HCT116 (cell line): ENCODE measurements around the gene AP4M1. TPM values are rescaled to one million over a fixed set of nuclear protein-coding genes. Genes with fewer than 3 reads are reported as not detected.
A peak's percentile ranks its signal among the peaks of the same experiment; 100 is the strongest.
"Not testable (repeated sequence)": the region's sequence is repeated elsewhere in the genome, so short reads cannot be mapped to it uniquely, and the experiment has no call there.

Source experiments
- ATAC-seq: fragments of 200-7000 bp; cut with Tn5 transposase; 2 replicates; pipeline ENCODE4 v1.9.1; 2020; ENCODE audit warnings: mild to moderate bottlenecking, moderate library complexity
- BruUV-seq: library from RNA; stranded (reverse); fragments of 400-500 nt; replicated peaks from 2 replicates; lab custom pipeline; 2021; lab: Mats Ljungman, UMichigan
- CTCF ChIA-PET: fragments of 300-600 bp; sonication (Branson Sonifier 250); formaldehyde crosslinking; loops from one replicate; lab custom pipeline; 2021; ENCODE audit warnings: antibody characterized with exemption; lab: Charles Lee
- POLR2A ChIA-PET: fragments of 300-600, 350-600 bp; sonication (Branson Sonifier 250); formaldehyde crosslinking; loops from one replicate; lab custom pipeline; 2021; ENCODE audit warnings: antibody characterized with exemption; lab: Charles Lee
- RAD21 ChIA-PET, 2 experiments: fragments of 300-600 bp; sonication (Branson Sonifier 250); formaldehyde crosslinking; loops; one replicate each; lab custom pipeline; 2023; ENCODE audit warnings: low total read pairs in 2 of 2; ENCODE audit not compliant: uncharacterized antibody in 2 of 2, unreplicated experiment in 2 of 2, low non-redundant PET in 1 of 2; lab: Charles Lee
- DNase-seq: peaks from one replicate; pipeline ENCODE4 v3.0.0-alpha.2; 2010; ENCODE audit warnings: low read depth, low spot score
- H2AFZ ChIP-seq: fragments of 200-600 bp; shearing (Covaris generic), sonication (generic); 2 replicates; pipeline ENCODE4 v1.6.1; 2017; ENCODE audit warnings: low read depth, mixed run types, mixed read lengths, antibody characterized with exemption, low read length; ENCODE audit not compliant: poor library complexity, severe bottlenecking
- H3K27ac ChIP-seq: 2 replicates; pipeline ENCODE4 v1.5.1; 2012; ENCODE audit warnings: low read depth, low read length
- H3K27me3 ChIP-seq: fragments of 200-600 bp; sonication (generic); 2 replicates; pipeline ENCODE4 v1.6.1; 2016; ENCODE audit warnings: mixed run types, low read length, mixed read lengths; ENCODE audit not compliant: insufficient read depth
- H3K36me3 ChIP-seq, 2 experiments: fragments of 200-500 bp in 1 of 2; fragments of 200-600 bp in 1 of 2; sonication (Bioruptor generic) in 1 of 2; sonication (generic) in 1 of 2; 2 replicates each; pipeline versions ENCODE4 v1.5.1 to v1.6.1; 2014 to 2016; ENCODE audit warnings: low read length in 2 of 2, inconsistent platforms in 1 of 2, mixed read lengths in 1 of 2, mixed run types in 1 of 2; ENCODE audit not compliant: insufficient read depth in 2 of 2, control insufficient read depth in 1 of 2
- H3K4me1 ChIP-seq, 2 experiments: fragments of 200-600 bp in 1 of 2; sonication (generic) in 1 of 2; 2 replicates each; pipeline versions ENCODE4 v1.5.1 to v1.6.1; 2012 to 2017; ENCODE audit warnings: low read length in 2 of 2, inconsistent platforms in 1 of 2, mild to moderate bottlenecking in 1 of 2, mixed read lengths in 1 of 2, mixed run types in 1 of 2, moderate library complexity in 1 of 2; ENCODE audit not compliant: insufficient read depth in 2 of 2, control insufficient read depth in 1 of 2
- H3K4me2 ChIP-seq: fragments of 200-600 bp; sonication (generic); 2 replicates; pipeline ENCODE4 v1.6.1; 2017; ENCODE audit warnings: mixed run types, low read length, mixed read lengths
- H3K4me3 ChIP-seq, 2 experiments: fragments of 200-600 bp in 1 of 2; sonication (generic) in 1 of 2; replicated peaks in 1 of 2; 2 replicates each; pipeline ENCODE4 v1.5.1; 2011 to 2016; ENCODE audit warnings: low read length in 2 of 2, control low read depth in 1 of 2, low read depth in 1 of 2, mild to moderate bottlenecking in 1 of 2, mixed read lengths in 1 of 2, mixed run types in 1 of 2
- H3K79me2 ChIP-seq: fragments of 200-600 bp; sonication (generic); 2 replicates; pipeline ENCODE4 v1.6.1; 2017; ENCODE audit warnings: mild to moderate bottlenecking, mixed run types, low read length, moderate library complexity, mixed read lengths; ENCODE audit not compliant: insufficient read depth
- H3K9ac ChIP-seq: fragments of 200-600 bp; sonication (generic); 2 replicates; pipeline ENCODE4 v1.6.1; 2016; ENCODE audit warnings: low read length, mixed read lengths
- H3K9me2 ChIP-seq: fragments of 200-600 bp; sonication (generic), shearing (Covaris generic); 2 replicates; pipeline ENCODE4 v1.6.1; 2017; ENCODE audit warnings: mixed run types, mild to moderate bottlenecking, moderate library complexity; ENCODE audit not compliant: insufficient read depth
- H3K9me3 ChIP-seq, 2 experiments: fragments of 200-500 bp in 1 of 2; fragments of 200-600 bp in 1 of 2; sonication (Bioruptor generic) in 1 of 2; sonication (generic) in 1 of 2; 2 replicates each; pipeline ENCODE4 v1.6.1; 2014 to 2017; ENCODE audit warnings: low read length in 2 of 2, mixed read lengths in 2 of 2, inconsistent platforms in 1 of 2, low read depth in 1 of 2, mild to moderate bottlenecking in 1 of 2, mixed run types in 1 of 2, moderate library complexity in 1 of 2; ENCODE audit not compliant: control insufficient read depth in 1 of 2, insufficient read depth in 1 of 2
- H4K20me1 ChIP-seq: fragments of 200-600 bp; sonication (generic), shearing (Covaris generic); 2 replicates; pipeline ENCODE4 v1.6.1; 2017; ENCODE audit warnings: mixed run types, mild to moderate bottlenecking, moderate library complexity; ENCODE audit not compliant: insufficient read depth
- CTCF ChIP-seq, 3 experiments: fragments of 200-600 bp in 1 of 3; sonication (generic) in 1 of 3; IDR thresholded peaks in 2 of 3; conservative IDR thresholded peaks in 1 of 3; 2 replicates each; pipeline ENCODE4 v1.5.1; 2012 to 2017; ENCODE audit warnings: low read depth in 2 of 3, low read length in 2 of 3, antibody characterized with exemption in 1 of 3, borderline replicate concordance in 1 of 3, control low read depth in 1 of 3, mild to moderate bottlenecking in 1 of 3, mixed read lengths in 1 of 3, mixed run types in 1 of 3, moderate library complexity in 1 of 3; ENCODE audit not compliant: insufficient read depth in 1 of 3
- FOSL1 ChIP-seq: IDR thresholded peaks from 2 replicates; pipeline ENCODE4 v1.6.1; 2012; ENCODE audit warnings: low read depth
- TCF7L2 ChIP-seq: IDR thresholded peaks from 2 replicates; pipeline ENCODE4 v1.7.0; 2011; ENCODE audit warnings: borderline replicate concordance, inconsistent platforms; ENCODE audit not compliant: insufficient read depth, insufficient read length; ENCODE audit errors: extremely low read depth
- intact Hi-C: fragments of 100-400 bp; cut with micrococcal nuclease; formaldehyde crosslinking; loops from 2 replicates; pipeline ENCODE4 v1.10.0; 2022
- total RNA-seq: library from RNA; stranded (reverse); gene quantifications from one replicate; pipeline ENCODE4 v1.2.1, GENCODE V29; 2021; ENCODE audit not compliant: unreplicated experiment

Gene AP4M1
- total RNA-seq, 1 experiment from 2014 or later: 20.0 TPM

- H3K27ac ChIP-seq, H3K9ac ChIP-seq, RAD21 ChIA-PET, CTCF ChIA-PET, H3K4me3 ChIP-seq, H4K20me1 ChIP-seq, H3K4me2 ChIP-seq, H3K27me3 ChIP-seq, H3K36me3 ChIP-seq, H2AFZ ChIP-seq, ATAC-seq, intact Hi-C loops, BruUV-seq, DNase-seq, H3K9me3 ChIP-seq, H3K9me2 ChIP-seq, POLR2A ChIA-PET: not testable (repeated sequence)
- Histone ChIP-seq H3K79me2 (peaks cover 16% of the 10 kb centered on the region), H3K4me1 (peaks cover 9 to 21% of the 10 kb centered on the region in 2 experiments)
These were observed 44.9 kb downstream of the AP4M1 start for GRCh38 chr7:100146350-100146749.

DNA sequence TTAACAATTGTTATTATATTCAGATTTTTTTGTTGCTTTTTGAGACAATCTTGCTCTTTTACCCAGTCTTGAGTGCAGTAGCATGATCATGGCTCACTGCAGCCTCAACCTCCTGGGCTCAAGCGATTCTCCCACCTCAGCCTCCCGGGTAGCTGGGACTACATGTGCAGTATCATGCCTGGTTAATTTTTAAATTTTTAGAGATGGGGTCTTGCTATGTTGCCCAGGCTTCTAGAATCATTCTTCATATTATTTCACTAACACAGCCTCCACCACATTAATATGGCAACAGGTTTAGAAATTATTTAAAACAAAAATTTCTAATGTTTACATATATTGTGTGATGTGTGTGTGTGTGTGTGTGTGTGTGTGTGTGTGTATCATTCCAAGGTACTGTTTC lies 45.8 kb downstream of the AP4M1 start:
- ATAC-seq (no peak), DNase-seq (no peak)
- no peaks in the 10 kb centered on the region; a peak in 1 of 4 replicates for H3K36me3 ChIP-seq
- intact Hi-C loops: no loop called here
- RAD21 ChIA-PET: no interaction called here
- no peaks in the 10 kb centered on the region for H3K9me3 ChIP-seq
- no TSS peak for BruUV-seq
- no peak overlapping the region for H3K9ac ChIP-seq
- no peak overlapping the region for H3K27ac ChIP-seq
- H3K27me3 ChIP-seq: no peaks in the 10 kb centered on the region
- H4K20me1 ChIP-seq: no peaks in the 10 kb centered on the region
- H3K4me2 ChIP-seq: no peak overlapping the region
- CTCF ChIA-PET: no interaction called here
- no peak overlapping the region for H3K4me3 ChIP-seq
- H3K79me2 ChIP-seq: peaks cover 23% of the 10 kb centered on the region
- TF ChIP-seq FOSL1: no peak
- H2AFZ ChIP-seq: no peak overlapping the region
- peaks cover 9 to 21% of the 10 kb centered on the region in 2 experiments for H3K4me1 ChIP-seq
- POLR2A ChIA-PET: interaction anchor here (0.6 kb wide), 1 partner anchor 45 kb away, joined by 3 read pairs; no protein-coding TSS in a partner anchor
- H3K9me2 ChIP-seq: no peaks in the 10 kb centered on the region

DNA sequence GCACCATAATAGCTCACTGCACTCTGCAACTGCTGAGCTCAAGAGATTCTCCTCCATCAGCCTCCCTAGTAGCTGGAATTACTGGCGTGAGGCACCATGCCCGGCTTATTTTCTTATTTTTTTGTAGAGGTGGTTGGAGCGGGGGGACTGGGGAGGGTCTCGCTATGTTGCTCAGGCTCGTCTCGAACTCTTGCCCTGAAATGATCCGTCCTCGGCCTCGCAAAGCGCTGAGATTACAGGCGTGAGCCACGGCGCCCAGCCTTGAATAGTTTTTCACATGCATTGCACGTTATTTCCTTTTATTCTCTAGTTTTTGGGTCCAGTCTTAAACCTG lies 46.7 kb downstream of the AP4M1 start:
- Histone ChIP-seq H3K9ac (peak overlapping the region; percentile 55), H3K27ac (peak overlapping the region; percentile 49), H3K79me2 (peaks cover 29% of the 10 kb centered on the region), H2AFZ (no peak overlapping the region), H3K27me3 (no peaks in the 10 kb centered on the region), H3K4me2 (peak overlapping the region; percentile 95), H3K9me3 (no peaks in the 10 kb centered on the region), H3K4me3 (peak overlapping the region; percentile 94 to 99), H3K36me3 (no peaks in the 10 kb centered on the region; a peak in 2 of 4 replicates), H3K4me1 (peaks cover 9 to 21% of the 10 kb centered on the region in 2 experiments), H3K9me2 (no peaks in the 10 kb centered on the region), H4K20me1 (no peaks in the 10 kb centered on the region)
- TSS peak; percentile 76 for BruUV-seq
- intact Hi-C loops: no loop called here
- ATAC-seq (no peak), DNase-seq (no peak)
- ChIA-PET POLR2A (interaction anchor here (0.6 to 1.4 kb wide), 6 partner anchors 20 to 66 kb away, joined by 3 to 7 read pairs (median 3); partner anchors contain the start of genes GPC2 and STAG3), CTCF (interaction anchor here (1.0 to 1.3 kb wide), 3 partner anchors 9 to 15 kb away, joined by 3 to 6 read pairs (median 4); no protein-coding TSS in a partner anchor), RAD21 (interaction anchor here in 1 of 2 experiments (0.6 kb wide), 1 partner anchor 14 kb away, joined by 6 read pairs; no protein-coding TSS in a partner anchor)
- TF ChIP-seq CTCF (IDR thresholded peaks at IDR 0.05 in 2 of 3, conservative IDR thresholded peaks at IDR 0.05 in 1 of 3; ENCODE audit: borderline replicate concordance in 1 of 3, insufficient read depth in 1 of 3, low read depth in 2 of 3, low read length in 2 of 3): no peak
- TF ChIP-seq TCF7L2: peak; percentile 2
